PFSK-1 (cell line): ENCODE measurements around the gene SAP30.

ENCODE experiments used
- POLR2AphosphoS5 ChIP-seq: IDR thresholded peaks from 2 replicates; pipeline ENCODE4 v1.6.1; 2012; ENCODE audit warnings: low read depth, mild to moderate bottlenecking, control low read depth, low read length, moderate library complexity
- REST ChIP-seq, 2 experiments: IDR thresholded peaks; 2 replicates each; pipeline versions ENCODE4 v1.6.1 to v1.8.0; 2011 to 2012; ENCODE audit warnings: low read depth in 2 of 2, low read length in 2 of 2, control low read depth in 1 of 2, inconsistent platforms in 1 of 2, mild to moderate bottlenecking in 1 of 2, moderate library complexity in 1 of 2; ENCODE audit not compliant: insufficient read depth in 1 of 2

GRCh38 chr4:173426064-173426463 lies 55.3 kb downstream of the SAP30 start:
- TF ChIP-seq POLR2AphosphoS5 (no peak), REST (IDR thresholded peaks at IDR 0.05; ENCODE audit: insufficient read depth in 1 of 2, low read depth in 2 of 2, low read length in 2 of 2) (no peak)
